DMS153 treated with DMSO at 0.1 percent for 48 hours (cell line): ENCODE data around the gene ADGRL4.
"Not testable (repeated sequence)": the region's sequence is repeated elsewhere in the genome, so short reads cannot be mapped to it uniquely, and the experiment has no call there.

Experiments
- DNase-seq: peaks from one replicate; lab custom pipeline; 2025; ENCODE audit not compliant: unreplicated experiment; lab: John Stamatoyannopoulos, UW

Gene ADGRL4

DNA sequence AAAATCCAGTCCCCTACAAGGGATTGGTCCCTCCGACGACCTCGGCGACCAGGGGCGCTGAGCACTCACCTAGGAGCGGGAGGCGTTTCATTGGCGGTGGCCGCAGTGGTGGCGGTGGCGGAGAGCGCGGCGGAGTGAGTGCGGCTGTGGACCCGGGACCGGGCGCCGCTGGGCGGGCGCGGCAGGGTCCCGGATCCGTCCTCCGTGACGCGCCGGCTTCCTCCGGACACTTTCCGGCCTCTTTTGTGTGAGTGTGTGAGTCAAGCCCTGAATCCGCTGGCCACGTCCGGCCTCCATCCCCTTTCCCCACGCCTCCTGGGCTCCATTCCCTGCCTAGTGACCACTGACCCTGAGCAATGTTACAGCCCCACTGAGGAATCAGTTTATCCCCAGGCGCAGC lies at the start of gene ADGRL4:
TSS of gene ADGRL4 (minus strand) at position 167 of the 400 bp plus-strand sequence. CDS start at position 91, 76 bp downstream.
- no peak for DNase-seq

- no peak for DNase-seq
These were observed 49.3 kb upstream of the ADGRL4 start for GRCh38 chr1:79055856-79056255.

DNA sequence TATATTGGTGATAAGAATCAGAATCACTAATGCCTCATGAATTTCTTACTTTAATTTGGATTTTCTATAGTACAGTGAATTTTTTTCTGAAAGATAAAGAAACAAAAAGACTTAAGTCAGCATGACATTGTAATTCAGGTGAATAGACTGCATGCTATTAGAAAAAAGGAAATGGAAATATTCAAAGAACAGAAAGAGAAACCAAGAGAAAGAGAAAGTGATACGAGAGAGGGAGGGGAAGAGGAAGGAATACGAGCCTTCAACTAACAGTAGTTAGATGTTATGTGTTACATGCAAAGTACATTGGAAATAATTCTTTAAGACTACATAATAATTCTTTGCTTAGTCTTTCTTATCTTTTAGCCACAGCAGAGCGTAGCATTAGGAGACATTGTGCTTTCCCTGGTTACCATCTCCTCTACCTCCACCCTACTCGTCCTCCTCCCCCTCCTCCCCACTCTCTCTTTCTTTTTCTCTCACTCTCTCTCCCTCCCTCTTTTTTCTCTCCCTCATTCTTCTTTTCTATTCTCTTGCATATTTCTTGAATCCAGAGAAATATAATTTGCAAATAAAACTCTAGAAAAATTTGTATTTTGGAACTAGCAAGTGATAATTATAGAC lies 46.4 kb upstream of the ADGRL4 start:
- no peak for DNase-seq

DNA sequence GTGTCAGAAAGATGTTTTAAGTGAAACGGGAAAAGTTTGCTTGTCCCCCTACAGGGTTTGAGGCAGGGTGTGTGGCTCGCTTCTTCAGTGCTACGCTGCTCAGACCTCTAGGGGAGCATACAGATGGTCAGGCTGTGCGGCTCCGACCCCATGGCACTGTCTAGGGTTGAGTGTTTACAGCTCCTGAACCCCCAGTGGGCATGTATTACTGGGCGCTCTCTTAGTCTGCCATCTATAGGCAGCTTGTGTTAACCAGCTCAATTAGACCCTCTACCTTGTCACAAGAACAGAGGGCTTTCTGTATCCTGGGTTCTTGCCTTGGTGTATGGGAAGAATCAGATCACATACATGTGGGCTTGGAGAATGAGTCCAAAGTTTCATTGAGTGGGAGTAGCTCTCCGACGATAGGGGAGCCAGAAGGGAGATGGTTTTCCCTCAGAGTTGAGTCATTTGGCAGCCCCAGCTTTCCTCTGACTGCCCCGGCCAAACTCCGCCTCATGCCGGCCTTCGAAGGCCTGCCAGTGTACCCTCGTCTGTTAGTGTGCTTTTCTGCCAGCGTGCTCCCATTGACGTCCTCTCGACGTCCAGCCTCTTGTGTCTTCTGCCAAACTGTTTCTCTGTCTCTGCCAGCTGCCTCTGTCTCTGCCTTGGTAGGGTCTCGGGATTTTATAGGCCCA lies 38.6 kb upstream of the ADGRL4 start:
- DNase-seq: no peak

GRCh38 chr1:79043506-79043905 lies 37.0 kb upstream of the ADGRL4 start:
- no peak for DNase-seq

DNA sequence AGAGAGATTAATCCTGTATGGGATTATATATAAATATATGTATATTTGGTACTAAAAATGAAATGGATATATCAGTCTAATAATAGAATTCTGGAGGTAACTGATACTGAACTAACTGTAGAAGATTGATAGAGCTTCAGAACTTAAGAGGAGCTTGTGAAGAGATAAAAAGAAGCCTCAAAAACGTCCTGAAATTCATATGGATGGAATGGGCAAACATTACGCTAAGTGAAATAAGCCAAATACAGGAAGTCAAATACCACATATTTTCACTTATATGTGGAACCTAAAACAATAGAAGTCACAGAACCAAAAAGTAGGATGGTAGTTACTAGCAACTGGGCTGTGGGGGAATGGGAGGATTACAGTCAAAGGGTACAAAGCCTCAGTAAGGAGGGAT lies 36.0 kb upstream of the ADGRL4 start:
- DNase-seq: no peak

- DNase-seq: no peak
These were observed 35.6 kb upstream of the ADGRL4 start for GRCh38 chr1:79042117-79042516.

GRCh38 chr1:79041666-79042065 lies 35.1 kb upstream of the ADGRL4 start:
- DNase-seq: no peak

DNA sequence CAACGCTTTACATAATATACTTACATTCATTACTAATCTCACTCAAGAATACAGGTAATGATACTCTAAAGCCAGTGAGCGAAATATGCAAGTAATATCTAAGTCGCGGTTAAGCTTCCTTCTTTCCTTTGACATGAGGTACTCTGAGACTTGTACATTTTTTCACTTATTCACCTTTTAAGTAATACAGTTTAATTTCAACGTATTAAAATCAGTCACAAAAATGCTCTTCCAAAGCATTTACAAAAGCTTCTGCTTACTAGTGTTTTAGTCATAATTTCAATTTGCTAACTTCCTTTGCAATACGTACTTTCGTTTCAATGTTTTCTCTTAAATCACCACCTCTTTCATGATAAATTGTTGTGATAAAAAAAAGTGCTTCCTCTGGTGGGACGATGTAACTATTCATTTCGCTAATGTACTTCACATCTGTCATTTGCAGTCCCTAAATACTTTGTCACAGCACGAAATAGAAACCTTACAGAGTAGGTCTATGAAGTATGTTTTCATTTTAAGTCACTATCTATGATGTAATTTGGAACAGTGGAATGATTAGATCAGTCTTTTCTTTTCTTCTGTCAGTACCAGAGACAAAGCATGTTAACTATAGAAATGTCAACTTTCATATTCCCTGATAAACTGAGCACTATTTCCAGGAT lies 34.0 kb upstream of the ADGRL4 start:
- DNase-seq: no peak

DNA sequence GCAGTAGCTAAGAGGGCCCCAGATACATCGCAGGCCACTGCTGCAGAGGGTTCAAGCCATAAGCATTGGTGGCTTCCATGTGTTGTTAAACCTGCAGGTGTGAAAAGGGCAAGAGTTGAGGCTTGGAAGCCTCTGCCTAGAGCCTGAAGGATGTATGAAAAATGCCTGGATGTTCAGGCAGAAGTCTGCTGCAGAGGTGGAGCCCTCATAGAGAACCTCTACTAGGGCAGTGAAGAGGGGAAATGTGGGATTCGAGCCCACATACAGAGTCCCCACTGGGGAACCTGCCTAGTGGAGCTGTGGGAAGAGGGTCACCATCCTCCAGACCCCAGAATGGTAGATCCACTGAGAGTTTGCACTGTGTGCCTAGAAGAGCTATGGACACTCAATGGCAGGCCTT lies 30.6 kb upstream of the ADGRL4 start:
- DNase-seq: no peak

DNA sequence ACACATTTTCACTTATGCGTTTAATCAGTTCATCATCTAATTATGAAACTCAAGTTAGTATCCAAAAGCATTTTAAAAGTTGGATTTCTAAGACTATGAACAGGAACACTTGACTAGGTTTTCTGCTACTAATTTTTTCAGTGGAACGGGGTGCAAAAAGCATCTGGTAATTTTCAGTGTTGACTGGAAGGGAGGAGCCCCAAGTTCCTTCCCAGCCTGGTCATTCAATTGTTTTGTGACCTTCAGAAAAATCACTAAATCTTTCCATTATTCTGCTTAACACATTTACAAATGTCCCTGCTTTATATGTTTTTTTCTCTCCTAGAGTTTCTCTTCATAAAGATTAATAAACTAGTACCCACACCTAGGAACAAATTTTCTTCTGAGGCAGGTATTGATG lies 6.0 kb upstream of the ADGRL4 start:
- no peak for DNase-seq

GRCh38 chr1:79010589-79010988 lies 4.1 kb upstream of the ADGRL4 start:
- DNase-seq: no peak

GRCh38 chr1:79005945-79006344 lies 585 bp downstream of the ADGRL4 start:
- no peak for DNase-seq

DNA sequence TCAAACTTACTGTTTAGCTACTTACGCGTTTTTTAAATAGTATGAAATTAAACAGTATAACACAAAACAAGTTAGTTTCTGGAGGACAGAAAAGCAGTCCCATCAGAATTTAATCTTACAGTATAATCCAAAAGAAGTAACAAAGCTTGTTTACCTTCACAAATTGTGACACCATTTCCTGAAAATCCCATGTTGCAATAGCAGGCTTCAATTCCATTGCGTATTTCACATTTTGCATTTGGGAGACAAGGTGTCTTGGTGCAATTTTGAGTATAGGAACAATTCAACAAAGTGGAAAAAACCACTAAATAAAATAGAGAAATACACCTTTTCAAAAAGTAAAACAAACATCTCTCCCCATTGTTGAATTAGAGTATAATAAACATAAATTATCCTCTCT lies 1.6 kb downstream of the ADGRL4 start:
- DNase-seq: no peak

- no peak for DNase-seq
These were observed 9.7 kb downstream of the ADGRL4 start for GRCh38 chr1:78996791-78997190.

DNA sequence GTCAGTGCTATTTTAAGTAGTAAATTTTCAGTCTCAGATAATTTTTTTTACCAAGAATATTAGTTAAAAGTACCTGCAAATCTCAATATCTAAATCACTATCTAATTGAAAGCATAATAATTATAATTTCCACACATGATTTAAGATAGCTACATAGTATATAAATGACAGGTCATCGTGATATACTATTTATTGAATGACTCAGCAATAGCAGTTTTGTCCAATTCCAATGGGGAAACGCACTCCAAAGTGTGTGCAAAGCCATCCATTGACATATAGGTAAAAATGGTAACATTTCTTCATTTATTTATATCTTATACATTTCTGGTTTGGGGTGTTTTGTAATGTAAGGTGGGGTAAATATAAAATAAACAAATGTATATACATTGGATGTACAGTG lies 19.5 kb downstream of the ADGRL4 start:
- DNase-seq: no peak

DNA sequence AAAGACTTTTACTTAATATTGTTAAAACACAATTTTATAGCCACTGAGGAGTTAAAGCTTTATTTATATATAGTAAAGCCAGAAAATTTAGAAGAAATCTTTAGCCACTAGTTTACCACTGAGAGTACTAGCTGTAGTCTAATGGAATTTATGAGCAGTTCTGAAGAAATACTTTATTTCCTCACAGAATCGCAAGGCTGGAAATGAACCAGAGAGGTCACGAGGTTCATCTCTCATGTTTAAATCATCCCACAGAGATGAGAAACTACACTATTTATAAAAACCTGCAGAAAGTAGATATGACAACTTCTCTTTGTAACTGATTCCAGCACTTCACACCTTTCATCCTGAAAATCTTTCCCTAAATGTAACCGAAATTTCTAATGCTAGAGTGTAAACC lies 26.0 kb downstream of the ADGRL4 start:
- DNase-seq: no peak

DNA sequence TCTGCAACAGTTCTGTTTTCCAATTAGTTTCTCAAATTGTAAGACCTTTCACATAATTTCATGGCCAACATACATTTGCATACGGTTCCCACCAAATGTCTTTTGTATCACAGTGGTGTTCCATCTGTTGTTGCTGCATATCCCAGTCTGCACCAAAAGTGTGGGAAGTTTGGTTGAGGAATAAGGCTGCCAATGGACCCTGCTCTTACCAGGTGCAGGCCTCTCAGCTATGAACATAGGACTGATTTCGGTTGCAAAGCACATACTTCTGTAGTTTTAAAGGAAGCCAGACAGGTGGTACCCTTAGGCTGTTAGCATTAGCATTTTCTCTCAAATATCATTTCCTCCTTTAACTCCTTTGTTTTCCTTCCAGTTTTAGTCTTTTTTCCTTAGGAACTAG lies 33.8 kb downstream of the ADGRL4 start:
- no peak for DNase-seq

GRCh38 chr1:78967091-78967490 lies 39.4 kb downstream of the ADGRL4 start:
- not testable (repeated sequence) for DNase-seq

- DNase-seq: no peak
These were observed 47.8 kb downstream of the ADGRL4 start for GRCh38 chr1:78958711-78959110.

GRCh38 chr1:78950826-78951225 lies 55.7 kb downstream of the ADGRL4 start:
- no peak for DNase-seq

DNA sequence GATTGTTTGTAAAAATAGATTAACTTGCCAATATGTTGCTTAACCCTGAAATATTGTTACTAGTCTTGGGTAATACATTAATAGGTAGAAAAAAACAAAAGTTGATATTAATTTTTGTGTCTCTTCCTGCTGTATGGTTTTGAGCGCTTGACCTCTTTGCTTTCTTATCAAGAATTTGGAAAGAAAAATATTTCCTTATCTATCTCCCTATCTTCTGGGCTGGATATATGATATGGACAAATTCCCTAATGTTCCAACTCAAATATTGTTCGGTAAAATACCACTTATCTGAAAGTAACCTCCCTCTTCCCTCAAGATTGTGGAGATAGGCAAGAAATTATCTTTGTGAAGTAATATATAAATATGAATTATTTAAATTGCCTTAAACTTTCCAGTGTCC lies 57.3 kb downstream of the ADGRL4 start:
- DNase-seq: no peak
